PFSK-1 (cell line): ENCODE measurements around the gene PGA5.

Experiments used
- FOXP2 ChIP-seq: optimal IDR thresholded peaks from 2 replicates; pipeline ENCODE3; 2011; ENCODE audit warnings: borderline replicate concordance, control low read depth, inconsistent platforms; ENCODE audit not compliant: insufficient read depth; ENCODE audit errors: extremely low read length, extremely low read depth
- POLR2AphosphoS5 ChIP-seq: IDR thresholded peaks from 2 replicates; pipeline ENCODE4 v1.6.1; 2012; ENCODE audit warnings: low read depth, mild to moderate bottlenecking, control low read depth, low read length, moderate library complexity
- SIN3A ChIP-seq: IDR thresholded peaks from 2 replicates; pipeline ENCODE4 v1.6.1; 2012; ENCODE audit warnings: mild to moderate bottlenecking, low read length, moderate library complexity, borderline replicate concordance; ENCODE audit not compliant: insufficient read depth
- TAF1 ChIP-seq: IDR thresholded peaks from 2 replicates; pipeline ENCODE4 v1.6.1; 2012; ENCODE audit warnings: low read length, control low read depth, borderline replicate concordance; ENCODE audit not compliant: insufficient read depth
- TF ChIP-seq, protein P1 (sequence below), 2 experiments: IDR thresholded peaks; 2 replicates each; pipeline versions ENCODE4 v1.6.1 to v1.8.0; 2011 to 2012; ENCODE audit warnings: low read depth in 2 of 2, low read length in 2 of 2, control low read depth in 1 of 2, inconsistent platforms in 1 of 2, mild to moderate bottlenecking in 1 of 2, moderate library complexity in 1 of 2; ENCODE audit not compliant: insufficient read depth in 1 of 2

Gene PGA5

DNA sequence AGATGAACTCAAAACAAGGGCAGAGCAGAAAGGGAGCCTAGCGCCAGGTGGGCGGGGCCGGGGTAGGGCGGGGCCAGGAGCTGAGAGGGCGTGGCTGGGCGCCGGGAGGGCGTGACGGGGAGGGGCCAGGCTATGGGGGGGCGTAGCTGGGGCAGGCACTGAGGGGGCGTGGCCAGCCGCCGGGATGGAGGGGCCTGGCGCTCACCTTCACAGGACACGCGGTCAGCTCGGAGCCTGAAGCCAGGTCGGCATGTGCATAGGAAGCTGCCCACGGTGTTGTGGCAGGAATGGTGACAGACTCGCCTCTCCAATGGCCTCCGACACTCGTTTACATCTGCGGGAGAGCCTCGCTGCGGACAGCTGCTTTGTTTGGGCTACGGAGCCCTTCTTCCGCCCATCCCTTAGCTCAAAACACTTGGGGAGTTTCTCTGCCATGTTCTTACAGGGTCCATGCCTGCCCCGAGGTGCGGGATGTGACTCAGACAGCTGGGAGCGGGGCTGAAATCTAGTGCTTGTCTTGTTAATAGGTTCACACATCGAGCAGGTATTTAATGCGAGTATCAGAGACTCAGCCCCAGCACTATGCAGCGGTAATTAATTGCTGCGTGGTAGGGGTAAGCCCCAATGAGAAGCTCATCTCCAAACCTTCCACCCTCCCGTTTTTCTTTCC, 40.7 kb downstream of the PGA5 start:
- TF ChIP-seq SIN3A (no peak), POLR2AphosphoS5 (no peak), TAF1 (no peak), FOXP2 (no peak)
- TF ChIP-seq, protein P1, sequence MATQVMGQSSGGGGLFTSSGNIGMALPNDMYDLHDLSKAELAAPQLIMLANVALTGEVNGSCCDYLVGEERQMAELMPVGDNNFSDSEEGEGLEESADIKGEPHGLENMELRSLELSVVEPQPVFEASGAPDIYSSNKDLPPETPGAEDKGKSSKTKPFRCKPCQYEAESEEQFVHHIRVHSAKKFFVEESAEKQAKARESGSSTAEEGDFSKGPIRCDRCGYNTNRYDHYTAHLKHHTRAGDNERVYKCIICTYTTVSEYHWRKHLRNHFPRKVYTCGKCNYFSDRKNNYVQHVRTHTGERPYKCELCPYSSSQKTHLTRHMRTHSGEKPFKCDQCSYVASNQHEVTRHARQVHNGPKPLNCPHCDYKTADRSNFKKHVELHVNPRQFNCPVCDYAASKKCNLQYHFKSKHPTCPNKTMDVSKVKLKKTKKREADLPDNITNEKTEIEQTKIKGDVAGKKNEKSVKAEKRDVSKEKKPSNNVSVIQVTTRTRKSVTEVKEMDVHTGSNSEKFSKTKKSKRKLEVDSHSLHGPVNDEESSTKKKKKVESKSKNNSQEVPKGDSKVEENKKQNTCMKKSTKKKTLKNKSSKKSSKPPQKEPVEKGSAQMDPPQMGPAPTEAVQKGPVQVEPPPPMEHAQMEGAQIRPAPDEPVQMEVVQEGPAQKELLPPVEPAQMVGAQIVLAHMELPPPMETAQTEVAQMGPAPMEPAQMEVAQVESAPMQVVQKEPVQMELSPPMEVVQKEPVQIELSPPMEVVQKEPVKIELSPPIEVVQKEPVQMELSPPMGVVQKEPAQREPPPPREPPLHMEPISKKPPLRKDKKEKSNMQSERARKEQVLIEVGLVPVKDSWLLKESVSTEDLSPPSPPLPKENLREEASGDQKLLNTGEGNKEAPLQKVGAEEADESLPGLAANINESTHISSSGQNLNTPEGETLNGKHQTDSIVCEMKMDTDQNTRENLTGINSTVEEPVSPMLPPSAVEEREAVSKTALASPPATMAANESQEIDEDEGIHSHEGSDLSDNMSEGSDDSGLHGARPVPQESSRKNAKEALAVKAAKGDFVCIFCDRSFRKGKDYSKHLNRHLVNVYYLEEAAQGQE (IDR thresholded peaks at IDR 0.05; ENCODE audit: insufficient read depth in 1 of 2, low read depth in 2 of 2, low read length in 2 of 2) = no peak

DNA sequence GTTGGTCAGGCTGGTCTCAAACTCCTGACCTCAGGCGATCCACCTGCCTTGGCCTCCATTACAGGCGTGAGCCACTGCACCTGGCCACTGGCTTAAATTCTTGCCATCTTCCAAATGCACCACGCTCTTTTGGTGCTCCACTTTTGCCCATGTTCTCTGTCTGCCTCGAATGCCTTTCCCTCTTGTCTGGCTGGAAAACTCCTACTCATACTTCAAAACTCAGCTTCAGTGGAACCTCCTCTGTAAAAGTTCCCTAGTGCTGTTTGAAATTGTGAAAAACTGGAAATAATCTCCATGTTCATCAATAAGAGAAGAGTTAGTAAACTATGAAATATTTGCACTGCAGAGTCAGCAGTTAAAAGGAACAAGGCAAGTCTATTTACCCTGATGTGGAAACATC, 42.6 kb downstream of the PGA5 start:
- TF ChIP-seq, protein P1 (IDR thresholded peaks at IDR 0.05; ENCODE audit: insufficient read depth in 1 of 2, low read depth in 2 of 2, low read length in 2 of 2) = no peak
- no peak for TF ChIP-seq FOXP2
- TF ChIP-seq SIN3A = no peak
- no peak for TF ChIP-seq POLR2AphosphoS5
- no peak for TF ChIP-seq TAF1

DNA sequence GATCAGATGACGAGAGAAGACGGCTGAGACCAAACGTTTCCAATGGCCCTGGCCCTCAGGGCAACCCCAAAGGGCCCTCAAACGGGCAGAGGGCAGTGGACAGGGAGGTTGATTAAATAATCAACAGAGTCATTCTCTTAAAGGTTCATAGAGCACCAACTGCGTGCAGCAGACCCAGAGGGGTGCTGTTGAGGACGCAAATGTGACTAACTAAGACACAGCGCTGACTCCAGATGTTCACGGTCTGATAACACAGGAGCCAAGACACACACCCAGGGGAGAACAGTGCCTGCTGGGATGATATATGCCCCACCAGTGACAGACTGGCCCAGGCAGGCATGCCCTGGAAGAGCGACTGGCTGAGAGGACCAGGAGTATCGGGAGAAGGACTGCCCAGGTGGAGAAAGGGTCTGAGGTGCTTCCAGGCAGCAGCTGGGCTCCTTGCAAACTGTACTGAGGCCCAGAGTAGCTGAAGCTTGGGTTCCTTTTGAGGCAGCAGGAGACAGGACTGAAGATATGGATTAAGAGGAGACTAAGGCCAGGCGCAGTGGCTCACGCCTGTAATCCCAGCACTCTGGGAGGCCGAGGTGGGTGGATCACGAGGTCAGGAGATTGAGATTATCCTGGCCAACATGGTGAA, 46.5 kb downstream of the PGA5 start:
- TF ChIP-seq, protein P1 (IDR thresholded peaks at IDR 0.05; ENCODE audit: insufficient read depth in 1 of 2, low read depth in 2 of 2, low read length in 2 of 2) = no peak
- no peak for TF ChIP-seq TAF1
- TF ChIP-seq POLR2AphosphoS5 = no peak
- TF ChIP-seq FOXP2 = no peak
- no peak for TF ChIP-seq SIN3A

DNA sequence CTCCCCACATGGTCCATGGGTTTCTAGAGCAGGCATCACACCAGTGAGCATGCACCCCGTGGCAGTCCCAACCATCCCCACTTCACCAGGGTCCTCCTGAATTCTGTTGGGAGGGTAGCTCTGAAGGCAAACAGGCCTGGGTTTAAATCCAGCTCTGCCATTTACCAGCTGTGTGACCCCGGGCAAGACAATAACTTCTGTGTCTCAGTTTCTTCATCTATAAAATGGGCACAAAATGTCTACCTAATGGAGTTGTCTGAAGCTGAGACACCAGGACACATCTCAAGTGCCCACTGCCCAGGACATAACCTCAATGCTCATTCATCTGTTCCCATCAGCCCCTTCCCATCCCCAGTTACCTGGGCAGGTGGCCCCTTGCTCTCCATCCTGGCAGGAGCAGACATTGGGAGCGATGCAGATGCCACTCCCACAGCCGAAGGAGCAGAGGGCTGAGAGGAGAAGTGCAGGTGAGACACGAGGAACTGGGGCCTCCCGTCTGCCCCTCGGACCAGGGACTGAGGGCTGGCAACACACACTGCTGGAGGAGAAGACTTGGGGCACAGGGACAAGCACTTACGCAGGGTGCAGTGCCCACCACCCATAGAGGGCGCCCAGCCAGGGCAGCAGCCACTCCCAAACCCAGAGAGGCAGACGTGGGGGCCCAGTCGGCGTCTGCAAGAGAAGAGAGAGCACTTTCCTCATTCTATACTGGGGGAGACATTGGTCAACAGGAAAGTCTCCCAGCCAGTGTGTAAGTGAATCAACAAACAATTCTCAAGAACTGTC, 50.1 kb downstream of the PGA5 start:
- TF ChIP-seq, protein P1 (IDR thresholded peaks at IDR 0.05; ENCODE audit: insufficient read depth in 1 of 2, low read depth in 2 of 2, low read length in 2 of 2) = no peak
- no peak for TF ChIP-seq SIN3A
- no peak for TF ChIP-seq POLR2AphosphoS5
- TF ChIP-seq FOXP2 = no peak
- TF ChIP-seq TAF1 = no peak
